GM12878 (cell line): ENCODE results near the gene TRIM67. TPM values are rescaled to one million over a fixed set of nuclear protein-coding genes. Genes with fewer than 3 reads are reported as not detected.

Experiments used
- ATAC-seq: fragments of 200-7000 bp; cut with Tn5 transposase; 3 replicates; pipeline ENCODE4 v1.9.1; 2020; ENCODE audit warnings: mild to moderate bottlenecking, moderate library complexity
- BruUV-seq: library from RNA; stranded (reverse); fragments of 400-500 nt; replicated peaks from 2 replicates; lab custom pipeline; 2021; lab: Mats Ljungman, UMichigan
- CTCF ChIA-PET: fragments of 300-600 bp; sonication (Branson Sonifier 250); formaldehyde crosslinking; extraction: SDS; loops from one replicate; lab custom pipeline; 2021; ENCODE audit warnings: inconsistent platforms; lab: Yijun Ruan, JAX
- POLR2A ChIA-PET: fragments of 350-600 bp; formaldehyde crosslinking; extraction: SDS; loops from one replicate; lab custom pipeline; 2021; ENCODE audit warnings: inconsistent platforms; lab: Charles Lee
- RAD21 ChIA-PET: fragments of 300-600 bp; sonication (Branson Sonifier 250); formaldehyde crosslinking; loops from one replicate; lab custom pipeline; 2023; ENCODE audit warnings: antibody characterized with exemption; ENCODE audit not compliant: unreplicated experiment; lab: Charles Lee
- SMC1A ChIA-PET: fragments of 300-600 bp; sonication (Branson Sonifier 250); formaldehyde crosslinking; loops from one replicate; lab custom pipeline; 2023; ENCODE audit not compliant: unreplicated experiment, uncharacterized antibody; lab: Charles Lee
- DNase-seq: peaks from one replicate; pipeline ENCODE4 v3.0.0-alpha.2; 2011; ENCODE audit warnings: low read depth, low spot score
- FAIRE-seq: peaks from 3 replicates; lab custom pipeline; 2011; peaks lifted over from hg19 to GRCh38; lab: Jason Lieb, UNC
- H2AFZ ChIP-seq: 2 replicates; pipeline ENCODE4 v1.6.0; 2011; ENCODE audit warnings: low read depth, low read length, control low read depth; ENCODE audit not compliant: control insufficient read depth
- H3K27ac ChIP-seq: 2 replicates; pipeline ENCODE4 v1.5.1; 2011; ENCODE audit warnings: control low read depth; ENCODE audit not compliant: control insufficient read depth, insufficient read depth
- H3K27me3 ChIP-seq, 2 experiments: replicated peaks in 1 of 2; 2 replicates each; pipeline versions ENCODE4 v1.6.0 to v1.6.1; 2011; ENCODE audit warnings: low read length in 1 of 2; ENCODE audit not compliant: control insufficient read depth in 2 of 2, insufficient read depth in 2 of 2
- H3K36me3 ChIP-seq, 2 experiments: 2 replicates each; pipeline ENCODE4 v1.5.1; 2011; ENCODE audit warnings: low read length in 1 of 2; ENCODE audit not compliant: control insufficient read depth in 2 of 2, insufficient read depth in 2 of 2
- H3K4me1 ChIP-seq: 2 replicates; pipeline ENCODE4 v1.6.1; 2011; ENCODE audit warnings: mild to moderate bottlenecking, low read length, moderate library complexity, mixed read lengths; ENCODE audit not compliant: control insufficient read depth, insufficient read depth
- H3K4me2 ChIP-seq: 2 replicates; pipeline ENCODE4 v1.6.0; 2011; ENCODE audit warnings: control low read depth; ENCODE audit not compliant: control insufficient read depth, insufficient read depth
- H3K4me3 ChIP-seq: fragments of 200-600 bp; sonication (generic); 2 replicates; pipeline ENCODE4 v1.5.1; 2016
- H3K79me2 ChIP-seq: 2 replicates; pipeline ENCODE4 v1.6.0; 2011; ENCODE audit warnings: low read length; ENCODE audit not compliant: control insufficient read depth, insufficient read depth
- H3K9ac ChIP-seq: 2 replicates; pipeline ENCODE4 v1.8.0; 2011; ENCODE audit warnings: low read length, control low read depth, mixed read lengths; ENCODE audit not compliant: control insufficient read depth, insufficient read depth
- H3K9me3 ChIP-seq: replicated peaks from 3 replicates; pipeline ENCODE4 v1.5.1; 2011; ENCODE audit warnings: mild to moderate bottlenecking, low read length; ENCODE audit not compliant: control insufficient read depth, insufficient read depth
- H4K20me1 ChIP-seq: 2 replicates; pipeline ENCODE4 v1.6.0; 2011; ENCODE audit not compliant: control insufficient read depth, insufficient read depth
- EED ChIP-seq: sonication (generic); IDR thresholded peaks from 2 replicates; pipeline ENCODE4 v1.6.1; 2016; ENCODE audit warnings: antibody characterized with exemption, low read depth
- ETV6 ChIP-seq, 2 experiments: fragments of 450-650 bp in 1 of 2; IDR thresholded peaks in 1 of 2; conservative IDR thresholded peaks in 1 of 2; 2 replicates each; pipeline ENCODE4 v1.6.1; 2014; ENCODE audit warnings: antibody characterized with exemption in 1 of 2, borderline replicate concordance in 1 of 2, low read depth in 1 of 2, mild to moderate bottlenecking in 1 of 2, moderate library complexity in 1 of 2
- IRF5 ChIP-seq: fragments of 450-650 bp; IDR thresholded peaks from 2 replicates; pipeline ENCODE4 v1.6.1; 2017; ENCODE audit warnings: borderline replicate concordance
- MTA3 ChIP-seq: IDR thresholded peaks from 2 replicates; pipeline ENCODE4 v1.6.1; 2012; ENCODE audit warnings: low read length, inconsistent platforms, borderline replicate concordance
- RELA ChIP-seq: fragments of 450-650 bp; IDR thresholded peaks from 2 replicates; pipeline ENCODE4 v1.8.0; 2014; ENCODE audit warnings: borderline replicate concordance; ENCODE audit not compliant: partially characterized antibody
- SMAD1 ChIP-seq: fragments of 450-650 bp; IDR thresholded peaks from 2 replicates; pipeline ENCODE4 v1.6.1; 2018; ENCODE audit warnings: mild to moderate bottlenecking, low read depth; ENCODE audit not compliant: partially characterized antibody
- TCF7 ChIP-seq: IDR thresholded peaks from 2 replicates; pipeline ENCODE4 v1.6.1; 2014; ENCODE audit warnings: antibody characterized with exemption, borderline replicate concordance
- WGBS: methylation state at CpG from one replicate; pipeline ENCODE4 v1.1.6; 2016; ENCODE audit warnings: low lambda C conversion rate; ENCODE audit not compliant: insufficient replicate concordance, insufficient coverage; ENCODE audit errors: missing lambda C conversion rate; 5-methylcytosine and 5-hydroxymethylcytosine counted together
- in situ Hi-C: fragments of 300-500 bp; cut with MboI; formaldehyde crosslinking; loops from 9 replicates; pipeline ENCODE4 v1.14.3; 2018; ENCODE audit warnings: mixed read lengths
- intact Hi-C: fragments of 100-400 bp; cut with micrococcal nuclease; formaldehyde crosslinking; loops from one replicate; pipeline ENCODE4 v1.14.2; 2022; ENCODE audit not compliant: unreplicated experiment
- polyA plus RNA-seq, 11 experiments: library from polyadenylated mRNA; depleted of rRNA in 4 of 11; unstranded in 6 of 11; stranded (reverse) in 5 of 11; fragments of >200 nt; fragmentation: Nextera tagmentation in 4 of 11; fragmentation: Illumina TruSeq in 1 of 11; extraction: Ambion mirVana in 4 of 11; extraction: Trizol in 1 of 11; gene quantifications; 1 replicate in 1 of 11; 2 replicates in 10 of 11; pipeline versions ENCODE4 v1.2.1 to v1.2.3, GENCODE V29; 2011 to 2016; ENCODE audit warnings: inconsistent platforms in 2 of 11, missing spikeins in 2 of 11, low read depth in 1 of 11
- total RNA-seq, 4 experiments: library from RNA; depleted of rRNA in 3 of 4; stranded (reverse); fragments of >200 nt in 3 of 4; fragmentation: Illumina TruSeq in 1 of 4; extraction: Trizol in 1 of 4; gene quantifications; 2 replicates each; pipeline versions ENCODE4 v1.2.1 to v1.2.3, GENCODE V29; 2013 to 2021
- TF ChIP-seq, protein P1 (sequence below): fragments of 150-350 bp; IDR thresholded peaks from 2 replicates; pipeline ENCODE4 v1.6.1; 2016; ENCODE audit warnings: low read depth, low read length

The TRIM67 gene
- total and polyA plus RNA-seq, 10 of the 15 experiments (the other 5 are each of a cell fraction or from before 2014, with no cell fraction given): under 0.01 to 0.01 TPM; not detected in 8

GRCh38 chr1:231207437-231207836 is 45.6 kb downstream of the TRIM67 start (continued):
- TF ChIP-seq, protein P1, sequence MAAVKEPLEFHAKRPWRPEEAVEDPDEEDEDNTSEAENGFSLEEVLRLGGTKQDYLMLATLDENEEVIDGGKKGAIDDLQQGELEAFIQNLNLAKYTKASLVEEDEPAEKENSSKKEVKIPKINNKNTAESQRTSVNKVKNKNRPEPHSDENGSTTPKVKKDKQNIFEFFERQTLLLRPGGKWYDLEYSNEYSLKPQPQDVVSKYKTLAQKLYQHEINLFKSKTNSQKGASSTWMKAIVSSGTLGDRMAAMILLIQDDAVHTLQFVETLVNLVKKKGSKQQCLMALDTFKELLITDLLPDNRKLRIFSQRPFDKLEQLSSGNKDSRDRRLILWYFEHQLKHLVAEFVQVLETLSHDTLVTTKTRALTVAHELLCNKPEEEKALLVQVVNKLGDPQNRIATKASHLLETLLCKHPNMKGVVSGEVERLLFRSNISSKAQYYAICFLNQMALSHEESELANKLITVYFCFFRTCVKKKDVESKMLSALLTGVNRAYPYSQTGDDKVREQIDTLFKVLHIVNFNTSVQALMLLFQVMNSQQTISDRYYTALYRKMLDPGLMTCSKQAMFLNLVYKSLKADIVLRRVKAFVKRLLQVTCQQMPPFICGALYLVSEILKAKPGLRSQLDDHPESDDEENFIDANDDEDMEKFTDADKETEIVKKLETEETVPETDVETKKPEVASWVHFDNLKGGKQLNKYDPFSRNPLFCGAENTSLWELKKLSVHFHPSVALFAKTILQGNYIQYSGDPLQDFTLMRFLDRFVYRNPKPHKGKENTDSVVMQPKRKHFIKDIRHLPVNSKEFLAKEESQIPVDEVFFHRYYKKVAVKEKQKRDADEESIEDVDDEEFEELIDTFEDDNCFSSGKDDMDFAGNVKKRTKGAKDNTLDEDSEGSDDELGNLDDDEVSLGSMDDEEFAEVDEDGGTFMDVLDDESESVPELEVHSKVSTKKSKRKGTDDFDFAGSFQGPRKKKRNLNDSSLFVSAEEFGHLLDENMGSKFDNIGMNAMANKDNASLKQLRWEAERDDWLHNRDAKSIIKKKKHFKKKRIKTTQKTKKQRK: no peak
- TF ChIP-seq MTA3: no peak
- TF ChIP-seq IRF5: no peak
- TF ChIP-seq SMAD1: no peak
- TF ChIP-seq TCF7: no peak

DNA sequence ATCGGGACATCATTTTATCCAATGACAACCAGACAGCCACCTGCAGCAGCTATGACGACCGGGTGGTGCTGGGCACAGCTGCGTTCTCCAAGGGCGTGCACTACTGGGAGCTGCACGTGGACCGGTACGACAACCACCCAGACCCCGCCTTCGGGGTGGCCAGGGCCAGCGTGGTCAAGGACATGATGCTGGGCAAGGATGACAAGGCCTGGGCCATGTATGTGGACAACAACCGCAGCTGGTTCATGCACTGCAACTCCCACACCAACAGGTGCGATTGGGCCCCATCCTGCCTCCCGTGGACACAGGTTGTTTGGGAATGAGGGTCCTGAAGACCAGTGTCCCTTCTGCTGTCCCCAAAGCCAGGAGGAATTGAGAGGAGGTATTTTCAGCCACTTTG is 47.1 kb downstream of the TRIM67 start:
- RAD21 ChIA-PET: no interaction called here
- no peak overlapping the region for H3K27ac ChIP-seq
- H2AFZ ChIP-seq: no peak overlapping the region
- no peak for ATAC-seq
- no peak overlapping the region for H3K4me2 ChIP-seq
- DNase-seq: no peak
- no peaks in the 10 kb centered on the region for H4K20me1 ChIP-seq
- CTCF ChIA-PET: interaction anchor here (3.8 kb wide), 1 partner anchor 293 kb away, joined by 30 read pairs; no protein-coding TSS in a partner anchor
- H3K4me3 ChIP-seq: no peak overlapping the region
- H3K9me3 ChIP-seq: no peaks in the 10 kb centered on the region
- BruUV-seq: no TSS peak
- in situ Hi-C loops: no loop called here
- no peaks in the 10 kb centered on the region for H3K36me3 ChIP-seq
- no peak overlapping the region for H3K9ac ChIP-seq
- WGBS: 70% methylated on average over 14 of the region's 14 CpGs
- H3K4me1 ChIP-seq: no peaks in the 10 kb centered on the region
- SMC1A ChIA-PET: no interaction called here
- TF ChIP-seq ETV6 (conservative IDR thresholded peaks at IDR 0.05 in 1 of 2, IDR thresholded peaks at IDR 0.05 in 1 of 2; ENCODE audit: borderline replicate concordance in 1 of 2, low read depth in 1 of 2): no peak
- TF ChIP-seq RELA: no peak
- TF ChIP-seq TCF7: no peak
- TF ChIP-seq EED: no peak
- FAIRE-seq: no peak
- no peaks in the 10 kb centered on the region for H3K79me2 ChIP-seq
- H3K27me3 ChIP-seq: no peaks in the 10 kb centered on the region
- intact Hi-C loops: no loop called here
- POLR2A ChIA-PET: no interaction called here
